Stimulated activated CD8-positive, alpha-beta memory T cell treated with anti-CD3 and anti-CD28 coated beads, Interleukin-12 subunit alpha, Interleukin-12 subunit beta, amount 100 ng/mL, for 24 hours (primary cell): ENCODE data around the gene UBTF.

Experiments used
- DNase-seq: peaks from one replicate; pipeline ENCODE4 v3.0.0-alpha.2; 2020; ENCODE audit errors: extremely low read depth

UBTF gene

DNA sequence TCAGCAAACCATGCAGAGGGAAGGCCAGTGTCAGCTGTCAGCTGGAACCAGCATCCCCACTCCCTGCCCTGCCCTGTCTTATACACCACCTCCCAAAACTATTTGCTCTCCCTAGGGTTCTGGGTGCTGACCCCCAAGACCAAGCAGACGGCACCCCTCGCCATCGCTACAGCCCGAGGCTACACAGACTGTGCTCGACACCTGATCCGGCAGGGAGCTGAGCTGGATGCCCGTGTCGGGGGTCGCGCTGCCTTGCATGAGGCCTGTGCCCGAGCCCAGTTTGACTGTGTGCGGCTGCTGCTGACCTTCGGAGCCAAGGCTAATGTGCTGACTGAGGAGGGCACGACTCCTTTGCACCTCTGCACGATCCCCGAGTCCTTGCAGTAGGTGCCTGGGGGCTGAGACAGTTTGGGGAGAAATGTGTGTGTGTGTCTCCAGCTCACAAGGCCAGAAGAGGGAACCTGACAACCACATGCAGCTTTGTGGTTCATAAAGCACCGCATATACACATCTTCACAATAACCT is 47.5 kb downstream of the UBTF start:
- no peak for DNase-seq

DNA sequence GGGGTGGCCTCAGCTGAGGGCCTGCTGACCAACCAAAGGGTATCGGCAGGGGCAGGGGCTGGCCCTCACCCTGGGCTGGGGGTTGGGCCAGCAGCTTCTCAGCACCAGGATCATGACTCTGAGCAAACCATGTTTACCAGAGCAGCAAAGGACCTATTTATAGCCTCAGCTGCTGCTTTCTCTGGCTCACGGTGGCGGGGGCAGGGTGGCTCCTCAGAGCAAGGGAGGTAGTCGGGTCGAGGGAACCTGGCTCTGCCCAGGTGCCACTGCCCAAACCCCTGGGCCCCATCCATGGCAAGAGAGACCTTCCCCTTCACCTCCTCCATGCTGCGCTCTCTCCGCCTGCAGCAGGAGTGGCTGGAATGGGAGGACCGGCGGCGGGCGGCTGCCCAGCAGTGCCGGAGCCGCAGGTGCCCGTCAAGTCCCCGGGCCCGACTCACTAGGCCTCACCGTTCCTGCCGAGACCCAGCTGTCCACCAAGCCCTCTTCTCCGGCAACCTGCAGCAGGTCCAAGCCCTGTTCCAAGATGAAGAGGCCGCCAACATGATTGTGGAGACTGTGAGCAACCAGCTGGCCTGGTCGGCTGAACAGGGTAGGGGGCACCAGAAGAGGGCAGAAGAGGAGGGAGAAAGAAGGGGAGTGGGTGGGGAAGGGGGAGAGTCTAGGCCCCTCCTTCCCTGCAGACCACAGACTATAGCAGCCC is 48.8 kb downstream of the UBTF start, which contains the start of gene ASB16:
Gene ASB16, plus strand, starts transcription at position 206 of the 703 bp plus-strand sequence. Its CDS starts 86 bp downstream, at position 292.
- no peak for DNase-seq

DNA sequence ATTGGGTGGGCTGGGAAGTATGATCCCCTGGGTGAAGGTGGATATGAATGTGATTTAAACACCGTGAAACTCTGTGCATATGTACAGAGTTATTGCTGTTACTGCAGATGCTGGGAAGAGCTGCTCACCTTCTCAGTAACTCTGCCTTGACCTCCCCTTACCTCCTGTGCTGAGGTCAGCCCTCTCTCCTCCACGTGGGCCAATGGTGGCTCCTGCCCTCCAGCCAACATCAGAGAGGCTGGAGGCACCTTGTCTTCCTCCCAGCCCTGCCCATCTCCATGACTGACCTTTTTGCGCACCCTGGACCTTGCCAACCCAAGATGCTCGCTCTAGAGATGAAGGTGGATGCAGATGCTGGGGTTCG is 49.4 kb downstream of the UBTF start:
- DNase-seq, result no peak

DNA sequence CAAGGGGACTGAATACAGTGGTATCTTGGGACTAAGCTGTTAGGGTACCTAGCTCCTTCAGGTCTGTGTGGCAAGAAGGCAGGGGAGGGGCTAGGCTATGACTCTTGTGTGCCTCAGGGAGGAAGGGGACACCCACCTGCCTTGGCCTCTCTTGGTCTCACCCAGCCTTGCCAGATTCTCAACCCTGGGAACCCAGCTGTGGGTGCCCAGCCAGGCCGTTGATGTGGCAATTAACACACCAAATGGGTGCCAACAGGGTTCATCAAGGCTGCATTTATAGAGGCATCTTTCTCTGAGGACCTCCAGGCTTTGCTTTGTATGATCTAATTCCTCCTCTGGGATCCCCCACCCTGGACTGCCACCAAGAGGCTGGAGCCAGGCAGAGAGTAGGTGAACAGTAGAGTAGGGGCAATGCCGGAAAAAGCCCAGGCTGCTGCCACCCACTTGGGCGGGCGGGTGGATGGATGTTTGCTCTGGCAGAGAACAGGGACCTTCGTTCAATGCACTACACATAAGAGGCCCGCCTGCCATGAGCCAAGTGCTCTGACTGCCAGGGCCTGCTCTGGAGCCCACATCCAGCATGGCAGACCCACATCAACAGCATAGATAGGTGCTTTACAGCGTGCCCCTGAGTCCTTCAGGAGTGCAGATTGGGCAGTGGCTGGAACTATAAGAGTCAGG is 52.2 kb downstream of the UBTF start:
- no peak for DNase-seq

DNA sequence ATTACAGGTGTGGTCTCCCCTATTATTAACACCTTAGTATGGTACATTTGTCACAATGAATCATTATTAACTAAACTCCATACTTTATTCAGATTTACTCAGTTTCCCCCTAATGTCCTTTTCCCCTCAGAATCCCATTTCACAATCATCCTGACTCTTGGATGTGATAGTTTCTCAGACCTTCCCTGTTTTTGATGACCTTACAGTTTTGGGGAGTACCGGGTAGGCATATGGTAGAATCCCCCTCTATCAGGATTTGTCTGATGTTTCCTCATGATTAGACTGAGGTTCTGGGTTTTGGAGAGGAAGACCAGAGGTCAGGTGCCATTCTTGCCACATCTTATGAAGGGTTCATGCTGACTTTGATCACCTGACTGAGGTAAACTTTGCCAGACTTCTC is 55.0 kb downstream of the UBTF start:
- DNase-seq, result no peak

DNA sequence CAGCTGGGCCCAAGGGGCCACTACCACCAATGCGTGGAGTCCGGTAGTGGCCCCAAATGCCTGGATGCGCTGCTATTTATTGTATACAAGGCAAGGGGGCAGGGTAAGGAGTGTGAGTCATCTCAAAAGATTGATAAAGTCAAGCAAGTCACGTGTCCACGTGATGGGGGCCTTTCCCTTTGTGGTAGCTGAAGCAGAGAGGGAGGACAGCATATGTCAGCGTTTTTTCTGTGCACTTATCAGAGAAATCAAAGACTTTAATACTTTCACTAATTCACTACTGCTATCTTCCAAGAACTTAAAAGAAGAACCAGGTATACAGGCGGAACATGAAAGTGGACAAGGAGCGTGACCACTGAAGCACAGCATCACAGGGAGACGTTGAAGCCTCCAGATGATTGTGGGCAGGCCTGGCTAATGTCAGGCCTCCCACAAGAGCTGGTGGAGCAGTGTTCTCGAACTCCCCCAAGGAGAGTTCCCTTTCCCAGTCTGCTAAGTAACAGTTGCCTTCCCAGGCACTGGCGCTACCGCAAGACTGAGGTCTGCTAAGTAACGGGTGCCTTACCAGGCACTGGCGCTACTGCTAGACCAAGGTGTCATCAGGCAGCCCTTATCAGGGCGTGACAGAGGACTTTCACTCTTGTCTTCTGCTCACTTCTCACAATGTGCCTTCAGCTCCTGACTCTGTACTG is 59.8 kb downstream of the UBTF start:
- no peak for DNase-seq

DNA sequence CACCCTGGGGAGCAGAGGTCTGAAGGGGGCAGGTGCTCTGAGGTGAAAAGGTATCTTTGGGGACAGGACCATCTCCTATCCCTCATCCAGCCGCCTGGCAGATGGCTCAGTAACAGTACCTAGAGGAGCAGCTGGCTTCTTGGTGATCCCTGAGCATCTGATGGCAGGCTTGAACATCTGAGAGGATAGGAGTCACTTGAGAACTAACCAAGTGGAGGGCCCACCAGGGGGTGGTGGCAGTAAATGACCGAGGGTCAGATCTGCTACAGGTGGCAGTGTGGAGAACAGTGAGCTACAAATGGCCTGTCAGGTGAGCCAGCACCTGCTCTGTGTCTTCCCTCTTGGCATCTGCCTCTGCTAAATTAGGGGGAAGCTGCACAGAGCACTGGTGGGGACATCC is 64.0 kb downstream of the UBTF start:
- DNase-seq, result no peak
